OCI-LY1 (cell line): ENCODE data around the gene RPLP2.

Experiments used
- H2AFZ ChIP-seq: fragments of 200-600 bp; sonication (generic), shearing (Covaris generic); 2 replicates; pipeline ENCODE4 v1.6.0; 2014; ENCODE audit warnings: antibody characterized with exemption, mild to moderate bottlenecking, low read length
- H3F3A ChIP-seq: fragments of 200-600 bp; sonication (generic), shearing (Covaris generic); 2 replicates; pipeline ENCODE4 v1.6.0; 2014; ENCODE audit warnings: mild to moderate bottlenecking, antibody characterized with exemption, low read length, moderate library complexity; ENCODE audit not compliant: insufficient read depth
- H3K27ac ChIP-seq: fragments of 200-600 bp; sonication (generic); 2 replicates; pipeline ENCODE4 v1.5.1; 2014; ENCODE audit warnings: low read length, mixed run types, mild to moderate bottlenecking, low read depth; ENCODE audit not compliant: poor library complexity, severe bottlenecking
- H3K27me3 ChIP-seq: fragments of 200-600 bp; sonication (generic); 2 replicates; pipeline ENCODE4 v1.6.0; 2014; ENCODE audit warnings: antibody characterized with exemption, mild to moderate bottlenecking, low read length, moderate library complexity; ENCODE audit not compliant: insufficient read depth
- H3K36me3 ChIP-seq: fragments of 200-600 bp; sonication (generic); 2 replicates; pipeline ENCODE4 v1.6.1; 2014; ENCODE audit warnings: mild to moderate bottlenecking, antibody characterized with exemption, low read length, moderate library complexity, mixed read lengths; ENCODE audit not compliant: insufficient read depth
- H3K4me1 ChIP-seq: fragments of 200-600 bp; sonication (generic); 2 replicates; pipeline ENCODE4 v1.5.1; 2014; ENCODE audit warnings: mild to moderate bottlenecking, low read length, moderate library complexity; ENCODE audit not compliant: insufficient read depth, severe bottlenecking
- H3K4me2 ChIP-seq: fragments of 200-600 bp; sonication (generic), shearing (Covaris generic); 2 replicates; pipeline ENCODE4 v1.6.1; 2014; ENCODE audit warnings: low read length
- H3K4me3 ChIP-seq: fragments of 200-600 bp; sonication (generic); 2 replicates; pipeline ENCODE4 v1.5.1; 2014; ENCODE audit warnings: low read length, low read depth, mild to moderate bottlenecking, mixed read lengths; ENCODE audit not compliant: poor library complexity, severe bottlenecking
- H3K79me2 ChIP-seq: fragments of 200-600 bp; shearing (Covaris generic); 2 replicates; pipeline ENCODE4 v1.6.1; 2016; ENCODE audit warnings: mixed run types, low read length, mixed read lengths; ENCODE audit not compliant: insufficient read depth
- H3K9ac ChIP-seq: fragments of 200-600 bp; sonication (generic), shearing (Covaris generic); 2 replicates; pipeline ENCODE4 v1.6.1; 2014; ENCODE audit warnings: mild to moderate bottlenecking, low read length, mixed read lengths
- H3K9me2 ChIP-seq: fragments of 200-600 bp; sonication (generic), shearing (Covaris generic); 2 replicates; pipeline ENCODE4 v1.6.1; 2014; ENCODE audit warnings: low read depth, mild to moderate bottlenecking, low read length, mixed read lengths
- H3K9me3 ChIP-seq: fragments of 200-600 bp; shearing (Covaris generic); 2 replicates; pipeline ENCODE4 v1.6.1; 2014; ENCODE audit warnings: low read length, mixed read lengths
- H4K20me1 ChIP-seq: fragments of 200-600 bp; sonication (generic), shearing (Covaris generic); 2 replicates; pipeline ENCODE4 v1.6.0; 2016; ENCODE audit warnings: mild to moderate bottlenecking, low read length; ENCODE audit not compliant: insufficient read depth
- CTCF ChIP-seq: fragments of 200-600 bp; sonication (generic), shearing (Covaris generic); IDR thresholded peaks from 2 replicates; pipeline ENCODE4 v1.5.1; 2017; ENCODE audit warnings: mild to moderate bottlenecking, antibody characterized with exemption, low read length, moderate library complexity, mixed read lengths
- EZH2 ChIP-seq: fragments of 200-600 bp; sonication (generic), shearing (Covaris generic); IDR thresholded peaks from 2 replicates; pipeline ENCODE4 v1.8.0; 2017; ENCODE audit warnings: borderline replicate concordance, mixed run types, mild to moderate bottlenecking, antibody characterized with exemption, low read length, moderate library complexity, mixed read lengths

The RPLP2 gene

GRCh38 chr11:772429-773390 lies 37.1 kb upstream of the RPLP2 start:
- Histone ChIP-seq H3K4me3 (no peak overlapping the region), H3K27ac (no peak overlapping the region), H3K4me1 (peaks cover 16% of the 10 kb centered on the region), H2AFZ (no peak overlapping the region), H3K9me3 (no peaks in the 10 kb centered on the region), H3K9me2 (no peaks in the 10 kb centered on the region), H3K4me2 (no peak overlapping the region), H3K27me3 (no peaks in the 10 kb centered on the region), H3K79me2 (peaks cover 19% of the 10 kb centered on the region), H3K36me3 (peaks cover 49% of the 10 kb centered on the region), H4K20me1 (no peaks in the 10 kb centered on the region), H3F3A (no peaks in the 10 kb centered on the region), H3K9ac (no peak overlapping the region)
- TF ChIP-seq CTCF (no peak), EZH2 (no peak)

- no peak overlapping the region for H3K27ac ChIP-seq
- H3K9me3 ChIP-seq: no peaks in the 10 kb centered on the region
- H3K9ac ChIP-seq: no peak overlapping the region
- no peak for TF ChIP-seq CTCF
- TF ChIP-seq EZH2: no peak
- H3K4me1 ChIP-seq: peaks cover 22% of the 10 kb centered on the region
- no peaks in the 10 kb centered on the region for H3F3A ChIP-seq
- H2AFZ ChIP-seq: no peak overlapping the region
- H3K9me2 ChIP-seq: no peaks in the 10 kb centered on the region
- peaks cover 19% of the 10 kb centered on the region for H3K79me2 ChIP-seq
- no peaks in the 10 kb centered on the region for H3K27me3 ChIP-seq
- H3K36me3 ChIP-seq: peaks cover 49% of the 10 kb centered on the region
- no peak overlapping the region for H3K4me3 ChIP-seq
- H4K20me1 ChIP-seq: no peaks in the 10 kb centered on the region
- H3K4me2 ChIP-seq: no peak overlapping the region
Observed at GRCh38 chr11:773425-773824, 36.3 kb upstream of the RPLP2 start.

GRCh38 chr11:773830-774229 lies 35.9 kb upstream of the RPLP2 start:
- H3K9me2 ChIP-seq: no peaks in the 10 kb centered on the region
- no peaks in the 10 kb centered on the region for H3K27me3 ChIP-seq
- peaks cover 26% of the 10 kb centered on the region for H3K4me1 ChIP-seq
- H3K27ac ChIP-seq: no peak overlapping the region
- peaks cover 19% of the 10 kb centered on the region for H3K79me2 ChIP-seq
- H2AFZ ChIP-seq: no peak overlapping the region
- no peak overlapping the region for H3K4me2 ChIP-seq
- no peak overlapping the region for H3K9ac ChIP-seq
- no peaks in the 10 kb centered on the region for H4K20me1 ChIP-seq
- H3F3A ChIP-seq: no peaks in the 10 kb centered on the region
- H3K4me3 ChIP-seq: no peak overlapping the region
- H3K36me3 ChIP-seq: peaks cover 50% of the 10 kb centered on the region
- TF ChIP-seq EZH2 (no peak), CTCF (no peak)
- no peaks in the 10 kb centered on the region for H3K9me3 ChIP-seq
